ENCODE results near the gene EMILIN3. TPM values are rescaled to one million over a fixed set of nuclear protein-coding genes. Genes with fewer than 3 reads are reported as not detected.

The EMILIN3 gene
- total and polyA plus RNA-seq, 2 experiments from 2014 or later = 2.8 to 9.5 TPM

- 96% methylated on average over 22 of the region's 22 CpGs for WGBS (ENCODE audit: low lambda C conversion rate, missing lambda C conversion rate)
- no peak overlapping the region for H3K27ac ChIP-seq
- peaks cover 3% of the 10 kb centered on the region for H4K20me1 ChIP-seq (ENCODE audit: insufficient read depth, poor library complexity, severe bottlenecking)
- H3K4me3 ChIP-seq = no peak overlapping the region
- no peak overlapping the region for H2AFZ ChIP-seq
- no peak overlapping the region for H3K4me2 ChIP-seq
- TF ChIP-seq EZH2 (IDR thresholded peaks at IDR 0.05; ENCODE audit: borderline replicate concordance) (no peak), CTCF (IDR thresholded peaks at IDR 0.05; ENCODE audit: poor library complexity) (no peak), EZH2phosphoT487 (IDR thresholded peaks at IDR 0.05; ENCODE audit: low read depth, severe bottlenecking, unreplicated experiment) (no peak)
- H3K27me3 ChIP-seq = peaks cover 26% of the 10 kb centered on the region
- no peaks in the 10 kb centered on the region for H3K79me2 ChIP-seq
- no peaks in the 10 kb centered on the region for H3K4me1 ChIP-seq (ENCODE audit: insufficient read depth)
- no peaks in the 10 kb centered on the region for H3K36me3 ChIP-seq (replicated peaks; ENCODE audit: insufficient read depth, low read depth)
- DNase-seq (ENCODE audit: low spot score) = no peak
- H3K9me2 ChIP-seq (replicated peaks; ENCODE audit: insufficient read depth) = no peaks in the 10 kb centered on the region
- H3K9me3 ChIP-seq (ENCODE audit: low read depth) = no peaks in the 10 kb centered on the region
Observed at GRCh38 chr20:41360831-41361756, 5.5 kb downstream of the EMILIN3 start.

DNA sequence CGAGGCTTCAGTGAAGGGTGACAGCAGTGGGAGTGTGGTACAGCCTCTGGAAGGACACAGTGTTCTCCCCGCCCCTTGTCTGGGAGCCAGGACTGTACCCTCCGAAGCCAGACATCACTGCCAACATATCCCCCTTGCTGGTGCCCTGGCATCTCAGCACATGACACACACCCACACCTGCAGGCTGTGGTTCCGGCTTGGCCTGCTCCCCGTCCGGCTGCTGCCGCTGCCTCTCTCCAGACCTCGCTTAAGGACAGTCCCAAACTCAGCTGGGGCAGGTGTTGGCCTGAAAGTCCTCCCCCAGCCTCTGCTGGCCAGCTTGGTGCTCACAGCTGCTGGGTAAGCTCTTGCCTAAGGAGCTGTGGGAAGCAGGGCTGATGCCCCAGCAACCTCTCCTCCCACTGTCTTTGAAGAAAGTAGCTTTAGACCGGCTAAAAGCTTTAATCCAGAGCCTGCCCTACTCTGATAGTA is 7.0 kb downstream of the EMILIN3 start:
- Histone ChIP-seq H4K20me1 (ENCODE audit: insufficient read depth, poor library complexity, severe bottlenecking) (no peaks in the 10 kb centered on the region), H3K9me3 (ENCODE audit: low read depth) (no peaks in the 10 kb centered on the region), H2AFZ (no peak overlapping the region), H3K36me3 (replicated peaks; ENCODE audit: insufficient read depth, low read depth) (no peaks in the 10 kb centered on the region), H3K4me3 (no peak overlapping the region), H3K27ac (no peak overlapping the region), H3K4me2 (no peak overlapping the region), H3K4me1 (ENCODE audit: insufficient read depth) (no peaks in the 10 kb centered on the region), H3K9me2 (replicated peaks; ENCODE audit: insufficient read depth) (no peaks in the 10 kb centered on the region), H3K79me2 (no peaks in the 10 kb centered on the region), H3K27me3 (peaks cover 11% of the 10 kb centered on the region)
- 94% methylated on average over 9 of the region's 9 CpGs for WGBS (ENCODE audit: low lambda C conversion rate, missing lambda C conversion rate)
- no peak for DNase-seq (ENCODE audit: low spot score)
- TF ChIP-seq EZH2phosphoT487 (IDR thresholded peaks at IDR 0.05; ENCODE audit: low read depth, severe bottlenecking, unreplicated experiment) = no peak
- TF ChIP-seq CTCF (IDR thresholded peaks at IDR 0.05; ENCODE audit: poor library complexity) = no peak
- TF ChIP-seq EZH2 (IDR thresholded peaks at IDR 0.05; ENCODE audit: borderline replicate concordance) = no peak

DNA sequence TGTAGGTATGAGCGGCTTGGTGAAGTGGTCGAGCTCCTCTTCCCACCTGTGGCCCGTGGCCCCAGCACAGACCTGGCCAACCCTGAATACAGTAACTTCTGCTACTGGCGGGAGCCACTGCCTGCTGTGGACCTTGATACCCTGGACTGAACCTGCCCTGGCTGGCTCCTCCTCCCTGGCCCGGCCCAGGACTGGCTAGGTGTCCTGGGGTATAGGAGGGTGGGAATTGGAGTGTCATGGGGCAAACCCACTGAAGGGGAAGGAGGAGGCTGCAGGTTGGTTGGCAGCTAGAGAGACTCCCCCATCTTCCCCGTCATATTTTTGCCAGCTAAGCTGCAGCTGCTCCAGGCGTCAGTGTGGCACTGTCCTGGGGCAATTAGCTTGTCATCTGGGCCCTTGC is 7.9 kb downstream of the EMILIN3 start:
- TF ChIP-seq EZH2phosphoT487 (IDR thresholded peaks at IDR 0.05; ENCODE audit: low read depth, severe bottlenecking, unreplicated experiment) = no peak
- no peak for TF ChIP-seq EZH2 (IDR thresholded peaks at IDR 0.05; ENCODE audit: borderline replicate concordance)
- TF ChIP-seq CTCF (IDR thresholded peaks at IDR 0.05; ENCODE audit: poor library complexity) = no peak
- Histone ChIP-seq H3K36me3 (replicated peaks; ENCODE audit: insufficient read depth, low read depth) (no peaks in the 10 kb centered on the region), H3K4me1 (ENCODE audit: insufficient read depth) (no peaks in the 10 kb centered on the region), H3K4me2 (no peak overlapping the region), H2AFZ (no peak overlapping the region), H3K9me2 (replicated peaks; ENCODE audit: insufficient read depth) (no peaks in the 10 kb centered on the region), H3K79me2 (no peaks in the 10 kb centered on the region), H3K4me3 (no peak overlapping the region), H3K27me3 (peaks cover 3% of the 10 kb centered on the region), H3K9me3 (ENCODE audit: low read depth) (no peaks in the 10 kb centered on the region), H4K20me1 (ENCODE audit: insufficient read depth, poor library complexity, severe bottlenecking) (no peaks in the 10 kb centered on the region), H3K27ac (no peak overlapping the region)
- WGBS (ENCODE audit: low lambda C conversion rate, missing lambda C conversion rate) = 94% methylated on average over 7 of the region's 7 CpGs
- no peak for DNase-seq (ENCODE audit: low spot score)
